ENCODE measurements around the gene PDE8A. TPM values are rescaled to one million over a fixed set of nuclear protein-coding genes. Genes with fewer than 3 reads are reported as not detected.

The PDE8A gene
- total and polyA plus RNA-seq, 9 donors, result 14.1 to 32.7 (median 24.0) TPM

DNA sequence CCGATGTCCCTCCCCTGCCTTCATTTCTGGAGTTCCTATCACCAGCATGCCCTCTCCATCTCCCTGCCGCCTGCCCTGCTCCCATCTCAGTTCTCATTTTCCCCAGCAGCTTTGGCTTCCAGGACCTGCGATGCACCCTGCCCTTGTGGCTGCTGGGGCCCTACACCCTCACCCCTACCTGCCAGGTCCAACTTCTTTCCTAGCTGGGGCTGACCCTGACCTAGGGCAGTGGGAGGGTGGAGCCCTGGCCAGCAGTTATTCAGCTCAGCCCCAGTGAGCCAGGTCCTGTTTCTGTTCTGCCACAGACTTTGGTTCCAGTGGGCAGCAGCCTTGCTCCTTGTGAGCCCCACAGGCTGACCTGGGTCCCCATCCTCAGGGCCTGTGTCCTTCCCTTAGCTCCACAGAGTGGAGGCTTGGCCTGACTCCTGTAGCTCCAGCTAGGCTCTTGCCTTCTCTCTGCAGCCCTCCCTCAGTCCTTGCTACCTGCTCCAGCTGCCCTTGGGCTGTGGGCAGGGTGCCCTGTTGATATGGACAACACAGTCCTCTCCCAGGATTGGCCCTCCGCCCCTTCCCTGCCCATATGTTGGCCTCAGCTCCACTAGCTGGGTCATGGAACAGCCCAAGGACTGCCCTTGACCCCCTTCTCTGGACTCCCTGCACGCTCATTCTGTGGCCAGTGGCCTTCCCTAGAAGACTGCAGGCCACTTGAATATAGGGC lies 34.7 kb upstream of the PDE8A start:
- H3K27ac ChIP-seq (ENCODE audit: low read length), result no peak overlapping the region
- H3K9me3 ChIP-seq (replicated peaks; ENCODE audit: control insufficient read depth, low read depth, low read length), result no peaks in the 10 kb centered on the region
- DNase-seq, result no peak
- no peaks in the 10 kb centered on the region for H3K27me3 ChIP-seq (ENCODE audit: control insufficient read depth, insufficient read depth, low read length)
- WGBS (ENCODE audit: insufficient coverage), result 85% methylated on average over 5 of the region's 5 CpGs
- H3K4me3 ChIP-seq (ENCODE audit: low read length), result no peak overlapping the region
- H3K36me3 ChIP-seq (ENCODE audit: control insufficient read depth, insufficient read depth, low read length), result no peaks in the 10 kb centered on the region
- peaks cover 14% of the 10 kb centered on the region for H3K4me1 ChIP-seq (ENCODE audit: control insufficient read depth, insufficient read depth, low read length)

DNA sequence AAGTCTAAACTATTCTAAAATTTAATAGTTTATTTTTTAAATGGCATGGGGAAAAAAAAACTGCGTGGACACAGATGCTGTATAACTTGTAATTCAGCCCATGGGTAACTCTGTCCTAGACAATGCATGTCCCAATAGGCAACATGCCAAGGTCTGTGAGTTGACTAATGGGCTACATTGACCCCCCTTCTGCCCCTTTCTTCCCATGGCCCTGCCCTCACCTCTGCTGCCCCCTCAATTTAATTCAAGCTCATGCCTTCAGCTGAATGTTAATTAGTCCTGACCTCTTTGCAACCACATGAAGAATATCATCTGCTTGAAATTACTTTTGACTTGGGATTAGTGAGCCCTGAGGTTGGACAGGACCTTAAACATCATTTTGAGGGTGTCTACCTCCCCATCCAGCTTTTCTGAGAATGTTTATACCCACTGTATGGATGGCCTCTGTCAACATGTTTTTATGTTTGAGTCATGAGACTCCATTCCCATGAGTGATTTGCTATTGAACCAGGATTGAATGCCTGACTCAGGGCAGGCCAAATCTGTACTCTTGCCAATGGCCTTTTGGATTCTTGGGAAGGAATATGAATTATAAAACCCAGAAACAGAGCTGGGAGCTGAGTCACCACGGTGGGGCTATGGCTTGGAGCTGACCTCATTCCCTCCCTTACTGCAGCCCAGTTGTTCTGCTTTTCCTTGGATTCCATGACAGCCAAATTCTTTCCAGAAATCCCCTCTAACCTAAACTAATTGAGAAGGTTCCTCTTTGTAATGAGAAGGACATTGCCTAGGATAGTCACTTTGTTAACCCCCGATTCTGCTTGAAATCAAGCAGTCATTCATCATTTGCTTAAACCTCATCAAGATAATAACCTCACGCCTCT lies 33.5 kb upstream of the PDE8A start:
- Histone ChIP-seq H3K4me3 (ENCODE audit: low read length) (no peak overlapping the region), H3K27me3 (ENCODE audit: control insufficient read depth, insufficient read depth, low read length) (no peaks in the 10 kb centered on the region), H3K36me3 (ENCODE audit: control insufficient read depth, insufficient read depth, low read length) (no peaks in the 10 kb centered on the region), H3K9me3 (replicated peaks; ENCODE audit: control insufficient read depth, low read depth, low read length) (no peaks in the 10 kb centered on the region), H3K27ac (ENCODE audit: low read length) (no peak overlapping the region), H3K4me1 (ENCODE audit: control insufficient read depth, insufficient read depth, low read length) (peaks cover 14% of the 10 kb centered on the region)
- DNase-seq, result peak; percentile 64
- WGBS (ENCODE audit: insufficient coverage), result no CpG with 5 or more reads among the region's 4 CpGs

DNA sequence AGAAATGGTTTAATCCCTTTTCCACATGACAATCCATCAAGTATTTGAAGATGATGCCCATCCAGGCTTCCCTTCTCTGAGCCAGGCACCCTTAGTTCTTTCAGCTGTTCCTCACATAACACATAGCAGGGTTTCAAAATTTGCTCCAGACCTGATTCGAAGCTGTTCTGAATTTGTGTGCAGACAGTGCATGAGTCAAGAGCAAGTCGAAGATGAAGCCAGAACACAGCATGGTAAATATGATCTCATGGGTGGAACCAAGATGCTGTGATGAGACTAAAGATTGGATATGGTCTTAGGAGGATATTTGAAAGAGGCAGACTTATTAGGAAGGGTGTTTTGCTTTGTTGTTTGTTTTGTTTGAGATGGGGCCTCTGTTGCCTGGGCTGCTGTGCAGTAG lies 32.6 kb upstream of the PDE8A start:
- Histone ChIP-seq H3K4me1 (ENCODE audit: control insufficient read depth, insufficient read depth, low read length) (peaks cover 11% of the 10 kb centered on the region), H3K9me3 (replicated peaks; ENCODE audit: control insufficient read depth, low read depth, low read length) (no peaks in the 10 kb centered on the region), H3K36me3 (ENCODE audit: control insufficient read depth, insufficient read depth, low read length) (no peaks in the 10 kb centered on the region), H3K4me3 (ENCODE audit: low read length) (no peak overlapping the region), H3K27ac (ENCODE audit: low read length) (no peak overlapping the region), H3K27me3 (ENCODE audit: control insufficient read depth, insufficient read depth, low read length) (no peaks in the 10 kb centered on the region)
- 50% methylated on average over 1 of the region's 2 CpGs for WGBS (ENCODE audit: insufficient coverage)
- no peak for DNase-seq

DNA sequence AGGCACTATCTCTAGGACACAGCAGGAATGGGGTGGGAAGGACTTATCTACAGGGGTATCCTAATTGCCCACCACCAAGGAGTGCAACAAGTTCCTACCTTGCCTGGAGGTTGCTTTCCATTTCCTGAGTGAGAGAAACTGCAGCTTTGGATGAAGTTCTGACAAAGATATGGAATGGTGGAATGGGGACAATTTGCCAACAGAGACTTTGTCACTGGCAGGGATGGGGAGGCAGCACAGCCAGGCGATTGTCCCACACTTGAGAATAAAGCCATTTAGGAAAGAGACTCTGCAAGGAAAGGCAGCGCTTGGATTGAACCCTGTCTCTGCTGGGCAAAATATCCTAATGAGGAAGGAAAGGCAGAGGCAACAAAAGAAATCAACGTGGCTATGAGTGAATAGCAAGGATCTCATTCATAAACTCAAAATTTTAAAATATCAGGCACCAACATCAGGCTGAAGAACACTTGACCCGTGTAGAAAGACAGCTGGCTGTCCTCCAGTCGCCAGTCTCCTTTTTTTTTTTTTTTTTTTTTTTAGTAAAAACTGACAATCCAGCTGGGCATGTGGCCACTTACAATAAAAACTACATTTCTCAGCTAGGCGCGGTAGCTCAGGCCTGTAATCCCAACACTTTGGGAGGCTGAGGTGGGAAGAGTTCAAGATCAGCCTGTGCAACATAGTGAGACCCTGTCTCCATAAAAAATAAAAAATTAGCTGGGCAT lies 31.6 kb upstream of the PDE8A start:
- H3K4me1 ChIP-seq (ENCODE audit: control insufficient read depth, insufficient read depth, low read length), result peaks cover 4% of the 10 kb centered on the region
- no peak overlapping the region for H3K4me3 ChIP-seq (ENCODE audit: low read length)
- no peaks in the 10 kb centered on the region for H3K27me3 ChIP-seq (ENCODE audit: control insufficient read depth, insufficient read depth, low read length)
- H3K27ac ChIP-seq (ENCODE audit: low read length), result no peak overlapping the region
- WGBS (ENCODE audit: insufficient coverage), result 69% methylated on average over 3 of the region's 7 CpGs
- H3K9me3 ChIP-seq (replicated peaks; ENCODE audit: control insufficient read depth, low read depth, low read length), result no peaks in the 10 kb centered on the region
- H3K36me3 ChIP-seq (ENCODE audit: control insufficient read depth, insufficient read depth, low read length), result no peaks in the 10 kb centered on the region
- no peak for DNase-seq

DNA sequence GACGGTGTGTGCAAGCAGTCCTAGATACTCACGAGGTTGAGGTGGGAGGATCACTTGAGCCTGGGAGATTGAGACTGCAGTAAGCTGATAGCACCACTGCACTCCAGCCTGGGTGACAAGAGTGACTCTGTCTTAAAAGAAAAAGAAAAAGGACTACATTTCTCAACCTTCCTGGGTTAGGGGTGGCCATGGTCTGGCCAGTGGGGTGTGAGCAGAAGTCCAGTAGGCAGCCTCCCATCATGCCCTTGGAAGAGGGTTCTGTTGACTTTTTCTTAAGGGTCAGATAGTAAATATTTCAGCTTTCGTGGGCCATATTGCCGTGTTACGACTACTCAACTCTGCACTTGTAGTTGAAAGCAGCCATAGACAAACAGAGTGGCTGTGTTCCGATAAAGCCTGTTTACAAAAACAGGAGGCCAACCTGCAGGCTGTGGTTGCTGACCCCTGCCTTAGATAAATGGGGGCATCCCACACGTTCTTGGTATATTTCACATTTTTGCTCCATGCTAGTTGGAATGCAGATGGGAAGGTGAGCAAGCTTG lies 31.0 kb upstream of the PDE8A start:
- no peaks in the 10 kb centered on the region for H3K27me3 ChIP-seq (ENCODE audit: control insufficient read depth, insufficient read depth, low read length)
- no peak overlapping the region for H3K27ac ChIP-seq (ENCODE audit: low read length)
- H3K36me3 ChIP-seq (ENCODE audit: control insufficient read depth, insufficient read depth, low read length), result no peaks in the 10 kb centered on the region
- H3K4me3 ChIP-seq (ENCODE audit: low read length), result no peak overlapping the region
- no peaks in the 10 kb centered on the region for H3K9me3 ChIP-seq (replicated peaks; ENCODE audit: control insufficient read depth, low read depth, low read length)
- no peak for DNase-seq
- WGBS (ENCODE audit: insufficient coverage), result 95% methylated on average over 5 of the region's 7 CpGs
- H3K4me1 ChIP-seq (ENCODE audit: control insufficient read depth, insufficient read depth, low read length), result peaks cover 7% of the 10 kb centered on the region

DNA sequence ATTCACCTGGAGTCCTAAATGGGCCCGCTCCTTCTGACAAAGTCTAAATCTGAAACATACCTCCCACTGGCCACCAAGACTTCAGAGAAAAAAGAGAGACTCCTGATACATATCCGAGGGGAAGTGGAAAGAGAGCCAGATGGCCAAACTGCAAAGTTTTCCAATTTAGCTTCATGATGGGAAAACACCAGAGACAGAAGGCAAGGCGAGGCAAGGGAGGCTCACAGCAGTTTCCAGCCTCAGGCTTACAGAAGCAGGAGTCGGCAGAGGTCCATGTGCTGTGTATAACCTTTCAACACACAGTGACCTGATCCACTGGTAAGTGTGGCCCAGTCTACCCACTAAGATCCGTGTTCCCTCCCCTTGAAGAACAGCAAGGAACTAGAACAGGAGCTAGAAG lies 29.9 kb upstream of the PDE8A start:
- no peak for DNase-seq
- Histone ChIP-seq H3K27ac (ENCODE audit: low read length) (no peak overlapping the region), H3K36me3 (ENCODE audit: control insufficient read depth, insufficient read depth, low read length) (no peaks in the 10 kb centered on the region), H3K27me3 (ENCODE audit: control insufficient read depth, insufficient read depth, low read length) (no peaks in the 10 kb centered on the region), H3K4me1 (ENCODE audit: control insufficient read depth, insufficient read depth, low read length) (peaks cover 8% of the 10 kb centered on the region), H3K9me3 (replicated peaks; ENCODE audit: control insufficient read depth, low read depth, low read length) (no peaks in the 10 kb centered on the region), H3K4me3 (ENCODE audit: low read length) (no peak overlapping the region)
- WGBS (ENCODE audit: insufficient coverage), result 17% methylated on average over 1 of the region's 5 CpGs

DNA sequence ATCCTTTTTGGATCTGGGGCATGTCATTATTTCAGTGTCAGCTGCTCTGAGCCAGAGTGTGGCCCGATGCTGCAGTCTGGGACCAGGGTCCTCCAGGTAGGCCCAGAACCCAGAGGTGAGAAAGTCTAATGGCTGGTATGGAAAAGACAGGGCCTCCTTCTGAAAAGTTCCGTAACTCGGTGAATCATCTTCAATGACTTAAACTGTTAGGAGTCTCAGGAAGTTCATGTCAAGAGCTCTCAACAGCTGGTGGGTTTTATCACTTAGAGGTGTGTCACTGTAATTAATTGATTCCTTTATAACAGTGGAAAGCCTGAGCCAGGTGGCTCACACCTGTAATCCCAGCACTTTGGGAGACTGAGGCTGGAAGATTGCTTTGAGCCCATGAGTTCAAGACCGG lies 28.5 kb upstream of the PDE8A start:
- H3K4me1 ChIP-seq (ENCODE audit: control insufficient read depth, insufficient read depth, low read length), result peaks cover 6% of the 10 kb centered on the region
- H3K27me3 ChIP-seq (ENCODE audit: control insufficient read depth, insufficient read depth, low read length), result no peaks in the 10 kb centered on the region
- no peaks in the 10 kb centered on the region for H3K36me3 ChIP-seq (ENCODE audit: control insufficient read depth, insufficient read depth, low read length)
- WGBS (ENCODE audit: insufficient coverage), result 80% methylated on average over 3 of the region's 4 CpGs
- no peak for DNase-seq
- H3K27ac ChIP-seq (ENCODE audit: low read length), result no peak overlapping the region
- no peaks in the 10 kb centered on the region for H3K9me3 ChIP-seq (replicated peaks; ENCODE audit: control insufficient read depth, low read depth, low read length)
- no peak overlapping the region for H3K4me3 ChIP-seq (ENCODE audit: low read length)

DNA sequence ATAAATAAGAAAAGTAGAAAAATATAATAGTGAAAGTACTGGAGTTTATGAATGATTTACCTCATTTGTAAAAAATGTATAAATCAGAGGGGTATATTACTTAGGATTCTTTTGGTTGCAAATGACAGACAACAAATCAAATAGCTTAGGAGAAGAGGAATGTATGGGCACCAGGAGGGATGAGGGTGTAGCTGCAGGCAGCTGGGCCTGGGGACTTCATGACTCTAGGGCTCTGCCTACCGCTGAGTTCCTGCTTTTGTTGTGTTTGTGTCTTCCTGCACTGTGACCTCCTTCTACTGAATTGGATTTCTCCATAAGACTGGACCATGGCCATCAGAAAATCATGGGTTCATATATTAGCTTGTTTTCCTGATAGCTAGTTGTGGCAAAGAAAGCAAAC lies 27.9 kb upstream of the PDE8A start:
- Histone ChIP-seq H3K27ac (ENCODE audit: low read length) (no peak overlapping the region), H3K4me1 (ENCODE audit: control insufficient read depth, insufficient read depth, low read length) (peaks cover 6% of the 10 kb centered on the region), H3K4me3 (ENCODE audit: low read length) (no peak overlapping the region), H3K9me3 (replicated peaks; ENCODE audit: control insufficient read depth, low read depth, low read length) (no peaks in the 10 kb centered on the region), H3K27me3 (ENCODE audit: control insufficient read depth, insufficient read depth, low read length) (no peaks in the 10 kb centered on the region), H3K36me3 (ENCODE audit: control insufficient read depth, insufficient read depth, low read length) (no peaks in the 10 kb centered on the region)
- no peak for DNase-seq
- WGBS (ENCODE audit: insufficient coverage), result 67% methylated on average over 1 of the region's 1 CpG

DNA sequence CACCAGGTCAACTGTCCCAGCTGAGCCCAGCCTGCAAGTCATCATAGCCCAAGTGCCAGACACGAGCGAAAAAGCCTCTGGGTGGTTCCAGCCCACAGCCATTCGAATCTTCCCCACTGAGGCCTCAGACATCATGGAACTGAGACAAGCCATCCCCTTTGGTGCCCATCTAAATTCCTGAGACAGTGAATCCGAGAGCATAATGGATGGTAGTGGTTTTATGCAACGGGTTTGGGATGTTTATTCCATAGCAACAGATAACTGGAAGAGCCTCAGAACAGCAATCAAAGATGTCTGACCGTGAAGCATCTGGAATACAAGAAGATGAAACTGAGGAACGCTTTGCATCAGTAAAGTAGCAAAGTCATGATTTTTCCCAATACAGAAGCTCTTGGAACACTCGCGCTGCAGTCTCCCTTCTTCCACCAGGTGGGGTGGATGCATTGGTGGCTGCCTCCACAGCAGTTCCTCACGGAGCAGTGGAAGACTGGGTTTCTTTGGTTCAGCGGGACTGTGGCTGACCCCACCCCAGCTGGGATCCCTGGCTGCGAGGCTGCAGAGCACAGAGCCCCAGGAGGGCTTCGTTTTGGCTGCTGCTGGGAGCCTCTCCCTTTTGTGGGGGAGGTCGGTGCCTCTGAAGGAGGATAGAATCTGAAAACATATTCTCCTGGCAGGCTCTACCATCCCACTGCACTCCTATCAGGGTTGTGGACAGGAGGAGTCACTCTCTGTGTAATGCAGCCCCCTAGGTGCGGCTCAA lies 26.4 kb upstream of the PDE8A start:
- 30% methylated on average over 7 of the region's 15 CpGs for WGBS (ENCODE audit: insufficient coverage)
- Histone ChIP-seq H3K4me1 (ENCODE audit: control insufficient read depth, insufficient read depth, low read length) (peaks cover 6% of the 10 kb centered on the region), H3K9me3 (replicated peaks; ENCODE audit: control insufficient read depth, low read depth, low read length) (no peaks in the 10 kb centered on the region), H3K27me3 (ENCODE audit: control insufficient read depth, insufficient read depth, low read length) (no peaks in the 10 kb centered on the region), H3K27ac (ENCODE audit: low read length) (peak overlapping the region; percentile 7), H3K4me3 (ENCODE audit: low read length) (peak overlapping the region; percentile 22), H3K36me3 (ENCODE audit: control insufficient read depth, insufficient read depth, low read length) (no peaks in the 10 kb centered on the region)
- DNase-seq, result peak; percentile 79
